ENCODE results near the gene GRIK4.

DNA sequence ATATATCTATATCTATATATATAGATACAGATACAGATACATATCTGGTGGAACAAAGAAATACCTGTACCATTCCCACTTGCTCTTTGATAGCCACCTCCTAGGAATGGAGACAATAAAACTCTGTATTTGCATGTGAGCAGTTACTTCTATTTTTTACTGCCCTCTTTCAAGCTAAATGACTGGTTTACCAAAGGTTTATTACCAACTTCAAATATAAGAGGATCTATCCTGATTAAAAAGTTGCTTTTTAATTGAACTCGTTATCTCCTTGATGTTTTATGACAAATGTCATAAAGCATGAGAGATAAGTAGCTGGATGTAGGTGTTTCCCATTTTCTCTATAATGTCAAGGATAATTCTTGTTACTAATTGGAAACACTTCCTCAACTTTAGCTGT is 21.7 kb upstream of the GRIK4 start:
- TF ChIP-seq FOXA1 (IDR thresholded peaks at IDR 0.05) (no peak), YY1 (IDR thresholded peaks at IDR 0.05) (no peak), RAD21 (IDR thresholded peaks at IDR 0.05) (no peak), TAF1 (conservative IDR thresholded peaks at IDR 0.05) (no peak), SP1 (IDR thresholded peaks at IDR 0.05) (no peak)
- TF ChIP-seq, protein P1, sequence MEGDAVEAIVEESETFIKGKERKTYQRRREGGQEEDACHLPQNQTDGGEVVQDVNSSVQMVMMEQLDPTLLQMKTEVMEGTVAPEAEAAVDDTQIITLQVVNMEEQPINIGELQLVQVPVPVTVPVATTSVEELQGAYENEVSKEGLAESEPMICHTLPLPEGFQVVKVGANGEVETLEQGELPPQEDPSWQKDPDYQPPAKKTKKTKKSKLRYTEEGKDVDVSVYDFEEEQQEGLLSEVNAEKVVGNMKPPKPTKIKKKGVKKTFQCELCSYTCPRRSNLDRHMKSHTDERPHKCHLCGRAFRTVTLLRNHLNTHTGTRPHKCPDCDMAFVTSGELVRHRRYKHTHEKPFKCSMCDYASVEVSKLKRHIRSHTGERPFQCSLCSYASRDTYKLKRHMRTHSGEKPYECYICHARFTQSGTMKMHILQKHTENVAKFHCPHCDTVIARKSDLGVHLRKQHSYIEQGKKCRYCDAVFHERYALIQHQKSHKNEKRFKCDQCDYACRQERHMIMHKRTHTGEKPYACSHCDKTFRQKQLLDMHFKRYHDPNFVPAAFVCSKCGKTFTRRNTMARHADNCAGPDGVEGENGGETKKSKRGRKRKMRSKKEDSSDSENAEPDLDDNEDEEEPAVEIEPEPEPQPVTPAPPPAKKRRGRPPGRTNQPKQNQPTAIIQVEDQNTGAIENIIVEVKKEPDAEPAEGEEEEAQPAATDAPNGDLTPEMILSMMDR (IDR thresholded peaks at IDR 0.05; ENCODE audit: low read depth, low read length, missing input control) = no peak
- TF ChIP-seq, protein P2, sequence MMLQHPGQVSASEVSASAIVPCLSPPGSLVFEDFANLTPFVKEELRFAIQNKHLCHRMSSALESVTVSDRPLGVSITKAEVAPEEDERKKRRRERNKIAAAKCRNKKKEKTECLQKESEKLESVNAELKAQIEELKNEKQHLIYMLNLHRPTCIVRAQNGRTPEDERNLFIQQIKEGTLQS (IDR thresholded peaks at IDR 0.05) = no peak
- TF ChIP-seq, protein P3, sequence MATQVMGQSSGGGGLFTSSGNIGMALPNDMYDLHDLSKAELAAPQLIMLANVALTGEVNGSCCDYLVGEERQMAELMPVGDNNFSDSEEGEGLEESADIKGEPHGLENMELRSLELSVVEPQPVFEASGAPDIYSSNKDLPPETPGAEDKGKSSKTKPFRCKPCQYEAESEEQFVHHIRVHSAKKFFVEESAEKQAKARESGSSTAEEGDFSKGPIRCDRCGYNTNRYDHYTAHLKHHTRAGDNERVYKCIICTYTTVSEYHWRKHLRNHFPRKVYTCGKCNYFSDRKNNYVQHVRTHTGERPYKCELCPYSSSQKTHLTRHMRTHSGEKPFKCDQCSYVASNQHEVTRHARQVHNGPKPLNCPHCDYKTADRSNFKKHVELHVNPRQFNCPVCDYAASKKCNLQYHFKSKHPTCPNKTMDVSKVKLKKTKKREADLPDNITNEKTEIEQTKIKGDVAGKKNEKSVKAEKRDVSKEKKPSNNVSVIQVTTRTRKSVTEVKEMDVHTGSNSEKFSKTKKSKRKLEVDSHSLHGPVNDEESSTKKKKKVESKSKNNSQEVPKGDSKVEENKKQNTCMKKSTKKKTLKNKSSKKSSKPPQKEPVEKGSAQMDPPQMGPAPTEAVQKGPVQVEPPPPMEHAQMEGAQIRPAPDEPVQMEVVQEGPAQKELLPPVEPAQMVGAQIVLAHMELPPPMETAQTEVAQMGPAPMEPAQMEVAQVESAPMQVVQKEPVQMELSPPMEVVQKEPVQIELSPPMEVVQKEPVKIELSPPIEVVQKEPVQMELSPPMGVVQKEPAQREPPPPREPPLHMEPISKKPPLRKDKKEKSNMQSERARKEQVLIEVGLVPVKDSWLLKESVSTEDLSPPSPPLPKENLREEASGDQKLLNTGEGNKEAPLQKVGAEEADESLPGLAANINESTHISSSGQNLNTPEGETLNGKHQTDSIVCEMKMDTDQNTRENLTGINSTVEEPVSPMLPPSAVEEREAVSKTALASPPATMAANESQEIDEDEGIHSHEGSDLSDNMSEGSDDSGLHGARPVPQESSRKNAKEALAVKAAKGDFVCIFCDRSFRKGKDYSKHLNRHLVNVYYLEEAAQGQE (IDR thresholded peaks at IDR 0.05) = no peak
- TF ChIP-seq, protein P4, sequence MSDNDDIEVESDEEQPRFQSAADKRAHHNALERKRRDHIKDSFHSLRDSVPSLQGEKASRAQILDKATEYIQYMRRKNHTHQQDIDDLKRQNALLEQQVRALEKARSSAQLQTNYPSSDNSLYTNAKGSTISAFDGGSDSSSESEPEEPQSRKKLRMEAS (IDR thresholded peaks at IDR 0.05) = no peak
- TF ChIP-seq, protein P5, sequence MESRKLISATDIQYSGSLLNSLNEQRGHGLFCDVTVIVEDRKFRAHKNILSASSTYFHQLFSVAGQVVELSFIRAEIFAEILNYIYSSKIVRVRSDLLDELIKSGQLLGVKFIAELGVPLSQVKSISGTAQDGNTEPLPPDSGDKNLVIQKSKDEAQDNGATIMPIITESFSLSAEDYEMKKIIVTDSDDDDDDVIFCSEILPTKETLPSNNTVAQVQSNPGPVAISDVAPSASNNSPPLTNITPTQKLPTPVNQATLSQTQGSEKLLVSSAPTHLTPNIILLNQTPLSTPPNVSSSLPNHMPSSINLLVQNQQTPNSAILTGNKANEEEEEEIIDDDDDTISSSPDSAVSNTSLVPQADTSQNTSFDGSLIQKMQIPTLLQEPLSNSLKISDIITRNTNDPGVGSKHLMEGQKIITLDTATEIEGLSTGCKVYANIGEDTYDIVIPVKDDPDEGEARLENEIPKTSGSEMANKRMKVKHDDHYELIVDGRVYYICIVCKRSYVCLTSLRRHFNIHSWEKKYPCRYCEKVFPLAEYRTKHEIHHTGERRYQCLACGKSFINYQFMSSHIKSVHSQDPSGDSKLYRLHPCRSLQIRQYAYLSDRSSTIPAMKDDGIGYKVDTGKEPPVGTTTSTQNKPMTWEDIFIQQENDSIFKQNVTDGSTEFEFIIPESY (IDR thresholded peaks at IDR 0.05) = no peak

Data from liver (tissue), 3 donors.